Measurements from ENCODE around the gene TMEM263. TPM values are rescaled to one million over a fixed set of nuclear protein-coding genes. Genes with fewer than 3 reads are reported as not detected.

Gene TMEM263
- total and polyA plus RNA-seq, 9 of the 15 experiments (the other 6 are each of a cell fraction or from before 2014, with no cell fraction given) = 12.6 to 36.7 (median 24.4) TPM

GRCh38 chr12:106910202-106910601, 45.5 kb upstream of the TMEM263 start (continued):
- TF ChIP-seq ZBTB2 (IDR thresholded peaks at IDR 0.05) (no peak), AFF1 (IDR thresholded peaks at IDR 0.05; ENCODE audit: low read depth in 1 of 2, partially characterized antibody in 2 of 2) (no peak), PBX2 (CRISPR knock-in tag; IDR thresholded peaks at IDR 0.05; ENCODE audit: low read depth) (no peak), PBX2 (tag; conservative IDR thresholded peaks at IDR 0.05; ENCODE audit: low read depth) (no peak), HDAC2 (IDR thresholded peaks at IDR 0.05) (peak; percentile 54; the same call in 1 of the 2 replicates), PPARD (CRISPR knock-in tag; IDR thresholded peaks at IDR 0.05) (no peak), SMARCC2 (IDR thresholded peaks at IDR 0.05; ENCODE audit: low read depth) (no peak), HDAC1 (IDR thresholded peaks at IDR 0.05) (peak in 1 of 2 experiments; percentile 45; a peak in 1 of 4 replicates), GATAD2A (IDR thresholded peaks at IDR 0.05) (no peak), MLLT1 (IDR thresholded peaks at IDR 0.05) (peak in 1 of 2 experiments; percentile 67; a peak in 1 of 4 replicates), TBL1XR1 (IDR thresholded peaks at IDR 0.05; ENCODE audit: low read length in 2 of 2) (no peak), SNIP1 (IDR thresholded peaks at IDR 0.05; ENCODE audit: low read depth) (no peak), LCOR (CRISPR knock-in tag; IDR thresholded peaks at IDR 0.05) (0 out of 2 replicates have a peak, but pooled peaks have one; percentile 12), TCF3 (CRISPR knock-in tag; IDR thresholded peaks at IDR 0.05) (no peak), CBFA2T3 (IDR thresholded peaks at IDR 0.05) (0 out of 2 replicates have a peak, but pooled peaks have one; percentile 16), STAT6 (CRISPR knock-in tag; IDR thresholded peaks at IDR 0.05) (no peak), RBM25 (IDR thresholded peaks at IDR 0.05; ENCODE audit: low read depth, low read length, severe bottlenecking) (peak; percentile 36)
